H4 (cell line): Measurements from ENCODE around the gene RTN4R. TPM values are rescaled to one million over a fixed set of nuclear protein-coding genes. Genes with fewer than 3 reads are reported as not detected.

ENCODE experiments used
- DNase-seq: peaks from one replicate; pipeline ENCODE4 v3.0.0-alpha.2; 2015; ENCODE audit warnings: low spot score
- total RNA-seq: library from RNA; depleted of rRNA; stranded (reverse); fragments of >200 nt; shearing (Covaris generic); gene quantifications from 2 replicates; pipeline ENCODE4 v1.2.3, GENCODE V29; 2014

Gene RTN4R
- total RNA-seq, 1 experiment from 2014 or later = 3.2 TPM

GRCh38 chr22:20257212-20258020 lies 10.7 kb downstream of the RTN4R start:
- DNase-seq = no peak

- no peak for DNase-seq
Measured at GRCh38 chr22:20256551-20257211, 11.4 kb downstream of the RTN4R start.

GRCh38 chr22:20256027-20256426 lies 12.1 kb downstream of the RTN4R start:
- DNase-seq = no peak

GRCh38 chr22:20254975-20255946 lies 12.9 kb downstream of the RTN4R start:
- DNase-seq = no peak

GRCh38 chr22:20253161-20253560 lies 15.0 kb downstream of the RTN4R start:
- no peak for DNase-seq

GRCh38 chr22:20251981-20252380 lies 16.1 kb downstream of the RTN4R start:
- no peak for DNase-seq

GRCh38 chr22:20251491-20251890 lies 16.6 kb downstream of the RTN4R start:
- DNase-seq = no peak

- DNase-seq = no peak
Measured at GRCh38 chr22:20249797-20250354, 18.2 kb downstream of the RTN4R start.

GRCh38 chr22:20248461-20248978 lies 19.6 kb downstream of the RTN4R start:
- DNase-seq = no peak

- DNase-seq = no peak
Measured at GRCh38 chr22:20247608-20248171, 20.4 kb downstream of the RTN4R start.

GRCh38 chr22:20247010-20247505 lies 21.1 kb downstream of the RTN4R start:
- no peak for DNase-seq

- no peak for DNase-seq
Measured at GRCh38 chr22:20246368-20247009, 21.6 kb downstream of the RTN4R start.

GRCh38 chr22:20245577-20246367 lies 22.3 kb downstream of the RTN4R start:
- no peak for DNase-seq

GRCh38 chr22:20244691-20245576 lies 23.2 kb downstream of the RTN4R start:
- DNase-seq = no peak

- DNase-seq = no peak
Measured at GRCh38 chr22:20244250-20244648, 23.9 kb downstream of the RTN4R start.

- peak; percentile 64 for DNase-seq
Measured at GRCh38 chr22:20243537-20244249, 24.4 kb downstream of the RTN4R start.

GRCh38 chr22:20243176-20243536 lies 25.0 kb downstream of the RTN4R start:
- no peak for DNase-seq
